Effector memory CD8-positive, alpha-beta T cell (primary cell): ENCODE measurements around the gene INTS14.

ENCODE experiments used
- ATAC-seq: fragments of 150-1000 bp; cut with Tn5 transposase; replicated peaks from 2 replicates; pipeline ENCODE4 v1.10.0; 2021; ENCODE audit warnings: mild to moderate bottlenecking, moderate library complexity
- DNase-seq, 3 experiments: peaks; one replicate each; pipeline ENCODE4 v3.0.0; 2021
- H3K27ac Mint-ChIP-seq, 2 donors: one replicate each; pipeline ENCODE4 v1.8.0; 2022; ENCODE audit warnings: mild to moderate bottlenecking in 2 of 2, mixed read lengths in 2 of 2, moderate library complexity in 2 of 2
- H3K27me3 Mint-ChIP-seq, 2 donors: one replicate each; pipeline ENCODE4 v1.8.0; 2022; ENCODE audit warnings: mixed read lengths in 2 of 2
- H3K36me3 Mint-ChIP-seq: one replicate; pipeline ENCODE4 v1.8.0; 2022; ENCODE audit warnings: mild to moderate bottlenecking, moderate library complexity, mixed read lengths; ENCODE audit not compliant: insufficient read depth
- H3K4me1 Mint-ChIP-seq, 2 donors: one replicate each; pipeline ENCODE4 v1.8.0; 2022; ENCODE audit warnings: low read depth in 2 of 2, mixed read lengths in 2 of 2
- H3K4me3 Mint-ChIP-seq, 2 donors: one replicate each; pipeline ENCODE4 v1.8.0; 2022; ENCODE audit warnings: mild to moderate bottlenecking in 2 of 2, mixed read lengths in 2 of 2, moderate library complexity in 2 of 2
- H3K9me3 Mint-ChIP-seq, 2 donors: one replicate each; pipeline ENCODE4 v1.8.0; 2022; ENCODE audit warnings: mixed read lengths in 2 of 2
- total RNA-seq, 9 experiments: gene quantifications; one replicate each; lab custom pipeline; 2026; lab: John Stamatoyannopoulos, UW

Gene INTS14
- 25.5 to 88.9 (median 47.4) reads per million in 9 experiments for total RNA-seq

DNA sequence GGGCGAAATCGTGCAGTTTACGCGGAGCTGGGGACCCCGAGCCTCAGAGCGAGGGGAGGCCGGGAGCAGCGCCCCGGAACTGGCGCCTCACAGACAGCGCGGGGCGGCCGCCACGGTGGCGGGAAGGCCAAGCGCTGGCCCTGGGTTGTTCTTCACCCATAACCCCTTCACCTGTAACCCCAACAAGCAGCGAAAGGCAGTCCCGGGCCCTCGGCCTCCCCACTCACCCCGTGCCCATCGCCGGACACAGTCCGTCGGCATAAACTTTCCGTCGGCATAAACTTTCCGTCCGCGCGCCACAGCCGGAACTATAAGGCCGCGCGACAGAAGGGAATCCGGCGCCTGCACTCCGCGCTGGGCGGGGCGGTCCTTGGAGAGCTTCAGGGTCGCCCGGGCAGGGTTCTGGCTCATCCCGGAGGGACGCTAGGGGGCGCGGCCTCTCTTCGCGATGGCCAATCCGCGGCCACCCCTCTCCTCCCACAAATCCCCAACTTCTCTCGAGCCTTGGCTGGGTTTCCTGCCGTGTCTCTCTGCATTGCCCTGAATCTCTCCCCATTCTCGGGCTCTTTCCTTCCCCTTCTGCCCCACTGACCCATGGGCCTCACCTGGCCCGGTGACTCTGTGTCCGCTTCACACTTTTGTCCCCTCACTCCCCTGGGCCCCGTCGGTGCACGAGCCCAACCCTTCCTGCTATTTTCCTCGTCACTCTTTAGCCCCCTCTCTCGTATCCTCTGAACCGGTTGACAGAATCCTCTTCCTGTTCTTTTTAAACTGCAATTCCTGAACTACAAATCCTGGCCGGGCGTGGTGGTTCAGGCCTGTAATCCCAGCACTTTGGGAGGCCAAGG lies at the start of gene INTS14:
Gene INTS14 (minus strand): TSS at position 261 of the 848 bp plus-strand sequence. CDS start 3,751 bp downstream, outside the sequence.
- Mint-ChIP-seq H3K4me1 (peaks cover 26 to 35% of the 10 kb centered on the region in 2 donors), H3K36me3 (peaks cover 20% of the 10 kb centered on the region), H3K27me3 (no peaks in the 10 kb centered on the region), H3K4me3 (peak within 1 kb of the TSS; percentile 90 to 98), H3K9me3 (no peaks in the 10 kb centered on the region), H3K27ac (peak within 1 kb of the TSS; percentile 97 to 99)
- ATAC-seq (peak; percentile 93), DNase-seq (peak; percentile 85 to 86 (median 85))

DNA sequence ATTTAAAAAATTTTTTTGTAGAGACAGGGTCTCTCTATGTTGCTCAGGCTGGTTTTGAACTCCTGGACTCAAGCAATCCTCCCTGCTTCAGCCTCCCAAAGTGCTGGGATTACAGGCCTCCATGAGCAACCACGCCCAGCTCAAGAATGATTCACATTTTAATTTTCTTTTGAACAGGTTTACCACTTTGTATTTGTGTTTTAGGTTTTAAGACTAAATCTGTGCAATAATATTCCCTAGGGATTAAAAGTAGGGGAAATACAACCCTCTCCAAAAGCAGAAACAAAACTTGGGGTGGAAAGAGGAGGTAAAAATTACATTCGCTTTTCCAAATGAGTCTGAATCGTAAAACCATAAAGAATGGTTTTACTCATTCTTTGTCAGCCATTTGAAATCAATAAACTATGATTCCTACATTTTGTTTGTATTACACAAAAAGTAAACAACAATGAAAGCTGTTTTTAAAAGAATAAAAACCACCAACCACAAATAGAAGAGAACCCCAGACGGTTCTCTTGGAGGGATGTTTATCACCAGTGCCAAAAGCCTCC lies 48.6 kb upstream of the INTS14 start:
- Mint-ChIP-seq H3K27ac (no peak overlapping the region), H3K36me3 (peaks cover 66% of the 10 kb centered on the region), H3K27me3 (no peaks in the 10 kb centered on the region), H3K4me3 (no peak overlapping the region), H3K4me1 (no peaks in the 10 kb centered on the region), H3K9me3 (no peaks in the 10 kb centered on the region)
- DNase-seq (no peak), ATAC-seq (no peak)

DNA sequence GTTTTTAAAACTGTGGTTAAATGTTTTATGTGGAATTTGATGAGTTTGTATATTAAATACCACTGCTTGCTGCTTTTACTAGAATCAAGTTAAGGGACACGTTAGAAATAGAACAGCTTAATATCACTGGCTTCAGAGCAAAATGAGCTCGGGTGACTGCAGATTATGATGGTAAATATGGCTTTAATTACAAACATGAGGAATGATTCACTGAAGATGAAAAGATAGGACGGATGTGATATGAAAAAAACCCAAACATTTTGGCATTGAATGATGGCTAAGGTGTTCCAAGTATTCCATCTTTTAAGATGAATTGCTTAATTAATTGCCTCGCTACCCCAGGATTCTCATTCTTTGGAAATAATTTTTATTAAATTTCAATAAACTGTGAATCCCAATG lies 44.5 kb upstream of the INTS14 start:
- no peak for DNase-seq
- H3K36me3 Mint-ChIP-seq = peaks cover 45% of the 10 kb centered on the region
- peaks cover 5 to 7% of the 10 kb centered on the region in 2 donors for H3K4me1 Mint-ChIP-seq
- H3K27me3 Mint-ChIP-seq = no peaks in the 10 kb centered on the region
- H3K27ac Mint-ChIP-seq = peak overlapping the region in 1 of 2 donors; percentile 81
- no peak overlapping the region for H3K4me3 Mint-ChIP-seq
- H3K9me3 Mint-ChIP-seq = no peaks in the 10 kb centered on the region
- no peak for ATAC-seq

DNA sequence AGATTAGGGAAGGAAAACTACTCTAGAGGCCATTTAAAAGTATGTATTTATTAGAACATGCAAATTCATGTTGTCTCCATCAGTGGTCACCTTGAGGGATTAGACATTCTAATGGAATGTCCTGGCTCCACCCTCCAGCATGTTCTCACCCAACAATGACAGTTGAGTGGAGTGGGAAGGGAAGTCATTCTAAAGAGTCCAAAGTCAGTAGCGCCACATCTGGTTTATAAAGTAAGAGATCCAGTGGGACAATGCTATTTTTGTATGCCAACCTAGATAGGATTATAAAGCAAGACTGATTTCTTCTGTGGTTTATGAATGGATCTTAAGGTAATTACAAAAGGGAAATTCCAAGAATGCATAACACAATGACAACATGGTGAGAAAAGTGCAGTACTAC lies 44.1 kb upstream of the INTS14 start:
- ATAC-seq (no peak), DNase-seq (no peak)
- Mint-ChIP-seq H3K36me3 (peaks cover 42% of the 10 kb centered on the region), H3K27me3 (no peaks in the 10 kb centered on the region), H3K9me3 (no peaks in the 10 kb centered on the region), H3K4me1 (peaks cover 9 to 11% of the 10 kb centered on the region in 2 donors), H3K27ac (peak overlapping the region in 1 of 2 donors; percentile 81), H3K4me3 (no peak overlapping the region)

DNA sequence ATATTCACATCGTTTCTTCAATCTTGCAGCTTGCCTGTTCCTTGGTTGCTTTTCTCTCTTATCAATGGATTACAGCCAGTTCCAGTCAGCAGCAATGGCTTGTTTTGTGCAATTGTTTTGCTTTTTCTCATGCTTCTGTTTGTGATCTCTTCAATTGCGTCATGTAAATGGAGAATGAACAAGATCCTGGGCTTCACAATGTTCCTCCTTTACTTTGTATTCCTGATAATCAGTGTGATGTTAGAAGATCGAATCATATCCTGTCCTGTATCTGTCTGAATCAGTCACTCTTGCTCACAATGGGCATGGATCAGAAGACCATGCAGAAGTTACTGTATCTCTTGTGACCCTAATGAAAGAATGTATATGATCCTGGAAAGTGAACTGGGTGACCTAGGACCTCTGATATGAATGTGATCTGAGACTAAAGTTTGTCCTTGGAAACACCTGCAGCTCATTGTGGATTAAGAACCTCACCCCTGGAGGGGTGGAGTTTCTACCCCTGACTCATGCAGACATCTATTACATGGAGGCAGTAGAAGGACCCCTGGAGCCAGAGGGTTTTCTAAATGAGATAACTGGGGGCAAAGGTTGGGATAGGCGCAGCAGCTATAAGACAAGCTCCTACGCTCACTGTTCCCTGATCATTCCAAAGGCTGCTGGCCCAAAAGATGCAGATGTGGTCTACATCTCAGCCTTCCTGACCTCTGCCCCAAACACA lies 43.0 kb upstream of the INTS14 start:
- Mint-ChIP-seq H3K27me3 (no peaks in the 10 kb centered on the region), H3K4me3 (no peak overlapping the region), H3K27ac (peak overlapping the region; percentile 73 to 86), H3K36me3 (peaks cover 33% of the 10 kb centered on the region), H3K9me3 (no peaks in the 10 kb centered on the region), H3K4me1 (peaks cover 9 to 11% of the 10 kb centered on the region in 2 donors)
- ATAC-seq (no peak), DNase-seq (no peak)

DNA sequence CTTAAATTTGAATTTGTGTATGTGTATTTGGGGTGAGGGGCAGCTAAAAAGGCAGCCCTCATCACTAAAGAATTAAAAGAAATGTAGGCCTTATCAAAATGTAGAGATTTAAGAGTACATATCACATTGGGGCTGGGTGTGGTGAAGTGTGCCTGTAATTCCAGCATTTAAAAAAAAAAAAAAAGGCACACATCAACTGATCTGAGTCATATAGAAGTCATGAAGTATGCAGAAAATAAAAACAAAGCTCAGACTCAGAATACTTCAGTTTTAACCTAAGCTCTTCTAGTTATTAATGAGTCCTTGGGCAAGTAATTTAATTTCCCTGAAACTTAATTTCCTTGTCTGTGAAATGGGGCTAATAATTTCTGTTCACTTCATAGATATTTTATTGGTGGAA lies 42.4 kb upstream of the INTS14 start:
- no peaks in the 10 kb centered on the region for H3K27me3 Mint-ChIP-seq
- H3K4me1 Mint-ChIP-seq = peaks cover 9 to 11% of the 10 kb centered on the region in 2 donors
- DNase-seq (no peak), ATAC-seq (no peak)
- no peak overlapping the region for H3K4me3 Mint-ChIP-seq
- peak overlapping the region; percentile 73 to 86 for H3K27ac Mint-ChIP-seq
- H3K9me3 Mint-ChIP-seq = no peaks in the 10 kb centered on the region
- peaks cover 30% of the 10 kb centered on the region for H3K36me3 Mint-ChIP-seq

DNA sequence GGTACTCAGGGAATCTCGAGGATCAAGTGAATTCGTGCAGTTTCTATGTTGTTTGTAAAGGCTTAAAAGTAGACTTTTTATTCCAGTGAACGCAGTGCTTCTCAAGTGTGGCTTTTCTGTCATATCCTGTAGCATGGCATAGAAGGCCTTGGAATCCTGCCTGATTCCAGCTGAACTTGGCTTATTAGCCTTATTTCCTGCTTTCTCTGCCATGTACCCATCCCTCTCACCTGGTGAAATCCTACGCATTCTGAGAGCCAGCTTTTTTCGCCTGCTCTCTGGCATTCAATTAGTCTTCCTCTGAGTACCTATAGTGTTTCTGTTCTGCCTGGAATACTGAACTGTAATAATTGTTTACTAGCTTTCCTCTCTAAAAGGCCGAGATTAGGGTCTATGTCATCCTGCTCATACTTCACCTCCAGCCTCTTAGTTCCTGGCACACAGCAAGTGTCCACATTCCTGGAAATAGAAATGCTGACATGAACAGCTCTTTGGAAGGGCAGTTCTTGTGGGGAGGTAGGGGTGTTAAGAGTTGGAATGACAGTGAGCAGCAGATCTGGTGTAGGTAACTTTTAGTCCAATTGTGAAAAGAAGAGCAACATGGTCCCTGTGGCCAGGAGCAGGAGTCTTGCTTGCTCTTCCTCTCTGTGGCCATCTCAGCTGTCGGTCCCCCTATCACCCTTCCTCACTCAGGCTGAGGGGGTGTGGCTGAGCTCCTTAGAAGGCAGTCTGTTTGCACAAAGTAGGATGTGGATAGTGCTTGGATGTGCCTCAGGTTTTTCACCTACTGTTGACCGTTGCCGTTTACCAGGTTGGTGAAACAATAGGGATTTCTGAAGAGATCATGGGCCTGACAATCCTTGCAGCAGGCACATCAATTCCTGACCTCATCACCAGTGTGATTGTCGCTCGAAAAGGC lies 41.2 kb upstream of the INTS14 start:
- no peaks in the 10 kb centered on the region for H3K27me3 Mint-ChIP-seq
- H3K27ac Mint-ChIP-seq = peak overlapping the region; percentile 19 to 72
- no peak overlapping the region for H3K4me3 Mint-ChIP-seq
- peaks cover 9 to 11% of the 10 kb centered on the region in 2 donors for H3K4me1 Mint-ChIP-seq
- ATAC-seq = no peak
- DNase-seq = no peak
- no peaks in the 10 kb centered on the region for H3K9me3 Mint-ChIP-seq
- H3K36me3 Mint-ChIP-seq = peaks cover 28% of the 10 kb centered on the region

DNA sequence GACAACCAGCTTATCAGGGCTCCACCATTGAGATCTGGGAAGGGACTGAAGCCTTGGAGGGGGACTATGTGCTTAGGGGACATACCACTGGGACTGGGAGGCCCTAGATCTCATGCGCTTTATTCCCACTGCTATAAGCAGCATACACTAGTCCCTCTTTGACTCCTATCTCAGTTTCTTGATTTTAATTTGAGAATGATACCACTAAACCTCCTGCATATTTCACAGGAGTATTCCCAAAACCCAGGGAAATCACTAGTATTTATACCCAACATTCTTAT lies 40.1 kb upstream of the INTS14 start:
- DNase-seq (no peak), ATAC-seq (no peak)
- Mint-ChIP-seq H3K27me3 (no peaks in the 10 kb centered on the region), H3K4me3 (no peak overlapping the region), H3K36me3 (peaks cover 22% of the 10 kb centered on the region), H3K9me3 (no peaks in the 10 kb centered on the region), H3K4me1 (peaks cover 9 to 11% of the 10 kb centered on the region in 2 donors), H3K27ac (peak overlapping the region; percentile 7 to 62)

DNA sequence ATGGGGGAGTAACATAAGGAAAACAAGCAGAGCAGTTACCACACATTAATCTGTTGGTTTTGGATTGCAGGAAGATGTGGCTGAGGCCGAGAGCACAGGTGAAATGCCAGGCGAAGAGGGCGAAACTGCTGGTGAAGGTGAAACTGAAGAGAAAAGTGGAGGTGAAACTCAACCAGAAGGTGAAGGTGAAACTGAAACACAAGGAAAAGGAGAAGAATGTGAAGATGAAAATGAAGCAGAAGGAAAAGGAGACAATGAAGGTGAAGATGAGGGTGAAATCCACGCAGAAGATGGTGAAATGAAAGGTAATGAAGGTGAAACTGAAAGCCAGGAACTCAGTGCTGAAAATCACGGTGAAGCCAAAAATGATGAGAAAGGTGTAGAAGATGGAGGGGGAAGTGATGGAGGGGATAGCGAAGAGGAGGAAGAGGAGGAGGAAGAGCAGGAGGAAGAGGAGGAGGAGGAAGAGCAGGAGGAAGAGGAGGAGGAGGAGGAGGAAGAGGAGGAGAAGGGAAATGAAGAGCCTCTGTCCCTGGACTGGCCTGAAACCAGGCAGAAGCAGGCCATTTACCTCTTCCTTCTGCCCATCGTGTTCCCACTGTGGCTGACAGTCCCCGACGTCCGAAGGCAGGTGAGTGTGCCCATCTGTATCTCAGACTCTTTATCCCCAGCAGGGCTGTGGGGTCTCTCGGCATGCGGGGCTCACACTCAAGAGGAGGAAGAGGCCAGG lies 39.5 kb upstream of the INTS14 start:
- Mint-ChIP-seq H3K36me3 (peaks cover 20% of the 10 kb centered on the region), H3K4me3 (peak overlapping the region in 1 of 2 donors; percentile 11), H3K27ac (peak overlapping the region; percentile 7 to 62), H3K4me1 (peaks cover 9 to 11% of the 10 kb centered on the region in 2 donors), H3K27me3 (no peaks in the 10 kb centered on the region), H3K9me3 (no peaks in the 10 kb centered on the region)
- DNase-seq (no peak), ATAC-seq (no peak)

DNA sequence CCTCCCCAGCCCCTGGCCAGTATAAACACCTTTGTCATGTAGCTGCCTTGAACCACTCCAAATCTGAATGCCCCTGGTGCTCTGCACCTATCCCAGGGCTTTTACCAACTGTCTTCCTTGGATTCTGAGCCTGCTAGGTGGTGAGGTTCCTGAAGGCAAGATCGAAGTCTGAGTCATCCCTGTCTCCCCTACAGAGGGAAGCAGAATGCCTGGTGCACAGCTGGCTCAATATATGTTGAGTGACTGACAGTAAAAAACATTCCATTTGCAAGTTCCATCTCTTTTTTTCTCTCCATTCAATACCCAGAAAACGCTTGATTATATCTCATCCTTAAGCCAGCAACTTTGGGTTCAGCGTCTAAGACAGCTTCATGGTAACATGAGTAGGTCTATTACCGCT lies 35.6 kb upstream of the INTS14 start:
- H3K9me3 Mint-ChIP-seq = no peaks in the 10 kb centered on the region
- H3K4me3 Mint-ChIP-seq = no peak overlapping the region
- no peaks in the 10 kb centered on the region for H3K27me3 Mint-ChIP-seq
- no peak overlapping the region for H3K27ac Mint-ChIP-seq
- DNase-seq (no peak), ATAC-seq (no peak)
- peaks cover 6% of the 10 kb centered on the region in 2 donors for H3K4me1 Mint-ChIP-seq
- peaks cover 6% of the 10 kb centered on the region for H3K36me3 Mint-ChIP-seq

DNA sequence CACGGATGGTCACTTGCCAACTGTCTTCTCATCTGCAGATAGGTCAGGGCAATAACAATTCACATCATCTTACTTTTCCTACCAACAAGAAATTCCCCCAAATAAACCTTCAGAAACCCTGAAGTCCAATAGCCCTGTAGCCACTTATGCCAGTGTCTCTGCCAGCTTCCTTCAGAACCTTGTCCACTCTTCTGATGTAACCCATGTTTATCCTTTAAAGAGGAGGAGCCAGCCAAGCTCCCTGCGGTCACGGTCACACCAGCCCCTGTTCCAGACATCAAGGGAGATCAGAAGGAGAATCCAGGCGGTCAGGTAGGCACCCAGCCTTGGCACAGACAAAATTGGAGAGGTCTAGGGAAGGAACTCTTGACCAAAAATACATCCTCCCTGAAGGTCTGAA lies 34.5 kb upstream of the INTS14 start:
- Mint-ChIP-seq H3K4me3 (no peak overlapping the region), H3K4me1 (peaks cover 3 to 5% of the 10 kb centered on the region in 2 donors), H3K36me3 (peaks cover 6% of the 10 kb centered on the region), H3K27ac (no peak overlapping the region), H3K27me3 (no peaks in the 10 kb centered on the region), H3K9me3 (no peaks in the 10 kb centered on the region)
- DNase-seq = no peak
- no peak for ATAC-seq

DNA sequence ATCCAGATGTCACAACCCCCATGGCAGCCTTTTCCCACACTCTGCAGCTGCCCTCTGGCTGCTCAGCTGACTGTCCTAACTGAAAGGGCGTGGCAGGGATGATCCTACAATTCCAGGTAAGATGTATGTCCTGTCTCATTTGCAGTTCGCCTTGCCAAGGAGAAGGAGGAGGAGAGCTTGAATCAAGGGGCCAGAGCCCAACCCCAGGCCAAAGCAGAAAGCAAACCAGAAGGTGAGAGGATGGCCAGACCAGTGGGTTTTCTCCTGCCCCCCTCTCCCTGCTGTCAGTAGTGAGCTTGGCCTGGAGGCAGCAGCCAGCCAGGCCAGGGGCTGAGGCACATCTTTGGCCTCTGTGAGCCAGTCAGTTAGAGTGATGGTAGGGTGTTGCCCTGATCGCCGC lies 33.4 kb upstream of the INTS14 start:
- ATAC-seq (no peak), DNase-seq (no peak)
- H3K27me3 Mint-ChIP-seq = no peaks in the 10 kb centered on the region
- no peak overlapping the region for H3K4me3 Mint-ChIP-seq
- no peaks in the 10 kb centered on the region for H3K9me3 Mint-ChIP-seq
- peaks cover 0 to 1% of the 10 kb centered on the region in 2 donors for H3K4me1 Mint-ChIP-seq
- H3K27ac Mint-ChIP-seq = no peak overlapping the region
- H3K36me3 Mint-ChIP-seq = peaks cover 6% of the 10 kb centered on the region
